VCaP (cell line): Measurements from ENCODE around the gene LBH.

Experiments
- H3K27ac ChIP-seq: fragments of 450-650 bp; 2 replicates; pipeline ENCODE4 v1.5.1; 2017
- TF ChIP-seq, protein P1 (sequence below): fragments of 450-650 bp; conservative IDR thresholded peaks from 2 replicates; pipeline ENCODE4 v1.5.1; 2017; ENCODE audit warnings: mild to moderate bottlenecking, moderate library complexity

The LBH gene

DNA sequence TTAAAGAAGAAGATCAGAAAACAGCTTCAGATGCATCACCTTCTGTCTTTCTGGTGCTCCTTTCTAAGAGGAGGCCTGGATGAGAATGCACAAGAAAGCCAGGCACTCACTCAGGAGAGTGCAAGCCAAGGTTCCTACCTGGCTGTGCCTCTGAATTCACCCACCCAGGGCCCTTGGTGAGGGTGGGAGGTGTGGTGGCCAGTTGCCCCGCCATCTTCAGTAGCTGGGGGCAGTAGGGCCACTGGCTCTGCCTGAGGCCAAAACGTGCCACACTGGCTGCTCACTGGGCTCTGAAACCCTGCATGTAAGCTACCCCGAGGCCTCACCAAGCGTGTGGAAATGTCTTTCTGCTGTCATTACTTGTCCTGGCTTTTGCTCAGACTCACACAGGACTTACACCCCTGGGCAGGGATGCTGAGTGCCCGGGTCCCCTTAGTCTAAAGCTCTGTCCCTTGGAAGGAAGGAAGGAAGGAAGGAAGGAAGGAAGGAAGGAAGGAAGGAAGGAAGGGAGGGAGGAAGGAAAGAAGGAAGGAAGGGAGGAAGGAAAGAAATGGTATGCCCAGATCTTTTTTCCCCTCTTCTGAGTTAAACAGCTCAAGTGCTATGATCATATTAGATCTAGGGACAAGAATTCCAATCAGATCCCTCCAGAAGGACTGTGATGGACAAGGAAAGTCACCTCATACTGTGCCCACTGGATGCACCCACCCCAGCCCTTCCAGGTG is 8.5 kb upstream of the LBH start:
- TF ChIP-seq, protein P1, sequence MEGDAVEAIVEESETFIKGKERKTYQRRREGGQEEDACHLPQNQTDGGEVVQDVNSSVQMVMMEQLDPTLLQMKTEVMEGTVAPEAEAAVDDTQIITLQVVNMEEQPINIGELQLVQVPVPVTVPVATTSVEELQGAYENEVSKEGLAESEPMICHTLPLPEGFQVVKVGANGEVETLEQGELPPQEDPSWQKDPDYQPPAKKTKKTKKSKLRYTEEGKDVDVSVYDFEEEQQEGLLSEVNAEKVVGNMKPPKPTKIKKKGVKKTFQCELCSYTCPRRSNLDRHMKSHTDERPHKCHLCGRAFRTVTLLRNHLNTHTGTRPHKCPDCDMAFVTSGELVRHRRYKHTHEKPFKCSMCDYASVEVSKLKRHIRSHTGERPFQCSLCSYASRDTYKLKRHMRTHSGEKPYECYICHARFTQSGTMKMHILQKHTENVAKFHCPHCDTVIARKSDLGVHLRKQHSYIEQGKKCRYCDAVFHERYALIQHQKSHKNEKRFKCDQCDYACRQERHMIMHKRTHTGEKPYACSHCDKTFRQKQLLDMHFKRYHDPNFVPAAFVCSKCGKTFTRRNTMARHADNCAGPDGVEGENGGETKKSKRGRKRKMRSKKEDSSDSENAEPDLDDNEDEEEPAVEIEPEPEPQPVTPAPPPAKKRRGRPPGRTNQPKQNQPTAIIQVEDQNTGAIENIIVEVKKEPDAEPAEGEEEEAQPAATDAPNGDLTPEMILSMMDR = no peak

DNA sequence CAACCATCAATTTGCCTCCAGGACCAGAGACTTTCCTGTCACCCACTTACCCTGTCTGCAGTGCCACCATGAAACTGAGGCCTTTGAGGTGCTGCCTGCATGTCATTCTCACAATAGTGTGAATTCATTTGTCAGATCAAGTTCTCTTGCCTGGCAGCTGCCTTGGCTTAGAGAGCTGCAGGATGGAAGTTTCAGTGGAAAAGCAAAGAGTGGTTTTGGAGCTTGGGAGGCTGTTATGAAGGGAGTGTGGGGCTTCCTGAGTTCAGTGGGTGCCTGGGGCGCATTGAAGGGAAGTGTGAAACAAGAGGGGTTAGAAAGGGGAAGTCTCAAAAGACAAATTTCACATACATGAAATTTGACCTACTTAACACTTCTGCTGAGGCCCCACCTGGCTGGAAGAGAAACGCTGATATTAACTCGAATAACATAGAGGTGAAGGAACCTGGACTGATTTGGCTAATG is 7.9 kb upstream of the LBH start:
- no peak overlapping the region for H3K27ac ChIP-seq
- TF ChIP-seq, protein P1 = no peak

More for the DNA sequence above, 8.5 kb upstream of the LBH start:
- H3K27ac ChIP-seq = no peak overlapping the region

DNA sequence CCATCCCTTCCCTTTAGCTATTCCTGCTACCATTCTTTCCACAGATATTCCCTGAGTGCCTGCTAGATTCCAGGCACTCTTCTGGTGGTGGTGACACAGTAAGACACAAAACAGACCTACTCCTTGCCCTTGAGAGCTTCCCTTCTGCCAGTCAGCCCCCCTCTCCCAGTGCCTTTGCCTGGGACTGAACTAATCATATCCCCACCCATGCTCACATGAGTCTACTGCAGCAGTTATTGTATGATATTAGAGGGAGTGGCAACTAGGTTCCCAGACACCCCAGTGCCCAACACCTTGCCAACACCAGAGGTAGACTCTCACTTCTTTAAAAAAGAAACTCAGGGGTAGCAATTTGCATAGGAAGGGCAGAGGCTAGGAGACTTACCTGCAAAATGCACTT is 7.2 kb upstream of the LBH start:
- TF ChIP-seq, protein P1 = no peak
- no peak overlapping the region for H3K27ac ChIP-seq

DNA sequence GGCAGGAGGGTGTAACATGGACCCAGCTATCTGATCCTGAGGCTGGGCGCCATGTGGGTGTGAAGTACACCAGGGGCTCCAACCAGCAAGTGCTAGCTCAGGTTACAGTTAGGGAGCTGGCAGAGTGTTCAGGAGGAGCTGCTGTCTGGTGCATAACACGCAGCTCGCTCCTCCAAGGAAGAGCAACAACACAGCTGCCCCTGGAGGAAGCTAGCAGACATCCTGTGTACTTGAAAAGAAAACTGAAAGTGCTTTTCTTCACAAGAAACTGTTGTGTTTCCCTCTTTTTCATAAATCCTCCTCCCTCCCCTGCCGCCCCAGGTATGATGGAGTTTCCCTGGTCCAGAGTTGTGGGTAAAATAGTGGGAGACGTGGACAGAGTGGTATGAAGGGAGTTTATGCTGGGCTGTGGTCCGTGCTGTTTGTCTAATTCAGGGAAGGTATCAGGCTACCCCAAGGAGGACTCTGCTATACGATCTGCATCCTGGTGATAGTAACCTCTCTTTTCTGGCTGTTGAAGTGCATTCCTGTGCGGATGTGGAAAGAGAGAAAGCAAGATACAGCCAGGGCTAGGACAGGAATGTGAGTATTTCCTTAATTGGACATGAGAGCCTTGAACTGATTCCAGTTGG is 6.1 kb upstream of the LBH start:
- TF ChIP-seq, protein P1 = no peak
- H3K27ac ChIP-seq = no peak overlapping the region

DNA sequence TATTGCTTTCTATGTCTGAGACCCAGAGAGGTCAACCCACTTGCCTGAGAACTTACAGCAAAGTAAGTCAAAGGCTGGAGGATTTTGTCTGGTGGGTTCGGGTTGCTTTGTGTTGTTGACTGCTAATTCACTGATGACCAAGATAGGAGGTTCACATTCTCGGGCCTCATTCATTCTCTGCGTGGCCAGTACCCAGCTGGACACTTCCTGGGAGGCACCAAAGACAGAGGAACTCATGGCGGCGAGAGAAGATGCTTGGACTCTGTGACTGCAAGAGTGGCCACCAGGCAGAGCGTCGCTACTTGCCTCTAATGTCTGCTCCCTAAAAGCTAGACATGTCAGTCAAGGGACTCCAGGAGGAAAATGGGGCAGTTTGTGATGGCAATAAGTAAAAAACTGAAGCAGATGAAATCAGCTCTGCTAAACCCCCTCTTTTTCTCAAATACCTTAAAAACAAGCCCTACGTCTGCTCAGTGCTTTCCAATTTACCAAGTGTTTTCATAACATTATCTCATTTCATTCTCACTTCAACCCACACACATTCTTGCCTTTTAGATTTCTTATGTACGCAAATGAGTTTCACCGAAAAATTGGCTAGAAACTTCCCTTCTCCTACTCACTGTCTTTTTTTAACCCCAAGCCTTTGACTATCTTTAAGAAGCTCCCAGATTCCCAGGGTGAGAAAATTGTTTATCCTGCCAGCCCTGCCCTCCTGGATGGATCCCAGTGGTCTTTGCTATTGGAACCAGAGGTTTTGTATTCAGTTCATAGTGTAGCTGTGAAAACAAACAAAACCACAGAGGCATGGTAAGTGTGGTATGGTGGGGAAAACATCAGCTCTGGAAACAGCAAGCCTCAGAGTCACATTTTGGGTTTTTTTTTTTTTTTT is 4.9 kb upstream of the LBH start:
- H3K27ac ChIP-seq = no peak overlapping the region
- TF ChIP-seq, protein P1 = no peak

DNA sequence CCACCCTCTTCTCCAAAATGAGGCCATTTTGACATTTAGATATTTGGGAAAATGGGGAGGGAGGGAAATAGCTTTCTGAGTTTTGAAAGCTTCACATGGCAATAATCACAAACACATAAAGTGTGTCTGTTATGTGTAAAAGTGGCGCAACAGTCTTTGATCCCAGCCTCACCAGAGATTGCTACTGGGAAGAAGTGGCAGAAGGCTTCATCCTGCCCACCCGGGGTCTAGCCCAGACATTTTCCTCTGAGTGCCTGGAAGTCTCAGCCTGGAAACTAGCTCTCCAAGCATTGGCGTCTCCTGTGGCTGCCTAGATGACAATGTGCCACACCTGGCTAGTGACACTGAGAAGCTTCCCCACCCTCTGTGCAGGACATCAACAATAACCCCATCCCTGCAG is 1.7 kb upstream of the LBH start:
- no peak overlapping the region for H3K27ac ChIP-seq
- TF ChIP-seq, protein P1 = no peak
